NOMO-1 treated with dmso at 0.1 percent for 144 hours (cell line): ENCODE results near the gene ZFHX3.
"Not testable (repeated sequence)": the region's sequence is repeated elsewhere in the genome, so short reads cannot be mapped to it uniquely, and the experiment has no call there.

Experiments
- DNase-seq: peaks from one replicate; lab custom pipeline; 2025; ENCODE audit not compliant: unreplicated experiment; lab: John Stamatoyannopoulos, UW

The ZFHX3 gene

GRCh38 chr16:73023752-73024570 is 24.0 kb downstream of the ZFHX3 start:
- DNase-seq, result no peak

DNA sequence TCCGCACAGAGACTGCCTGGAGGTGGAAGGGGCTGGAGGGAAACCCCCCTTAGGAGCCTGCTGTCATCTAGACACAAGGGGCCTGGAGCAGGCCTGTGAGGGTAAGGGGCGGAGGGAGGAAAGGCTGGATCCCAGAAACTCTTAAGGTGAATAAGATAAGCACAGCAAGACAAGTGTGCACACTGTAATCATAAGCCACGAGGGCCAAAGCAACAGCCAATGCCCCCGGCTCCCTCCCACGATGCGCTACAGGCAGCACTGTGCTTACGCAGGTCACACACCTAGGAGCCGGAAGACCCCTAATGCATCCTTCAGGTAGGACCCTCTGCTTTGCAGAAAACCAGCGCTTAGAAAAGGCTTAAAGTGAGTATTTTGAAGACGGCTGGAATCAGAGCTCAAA is 24.6 kb downstream of the ZFHX3 start:
- DNase-seq, result no peak

DNA sequence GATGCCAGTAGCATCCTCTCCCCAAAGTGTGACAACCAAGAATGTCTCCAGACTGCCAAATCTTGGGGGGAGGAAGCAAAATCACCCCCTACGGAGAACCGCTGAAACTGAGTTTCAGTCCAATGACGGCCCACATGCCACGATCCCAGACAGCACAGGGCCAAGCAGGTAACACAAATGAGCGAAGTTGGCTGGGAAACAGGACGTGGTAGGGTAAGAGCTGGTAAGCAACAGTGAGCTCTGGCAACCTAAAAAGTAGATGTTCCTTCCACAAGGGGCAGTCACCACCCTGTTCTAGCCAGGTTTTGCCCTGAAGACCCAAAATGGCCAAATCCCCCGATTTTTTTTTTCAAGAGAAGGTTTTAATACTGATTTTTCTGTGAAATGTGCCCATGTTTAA is 25.4 kb downstream of the ZFHX3 start:
- DNase-seq, result no peak

- no peak for DNase-seq
These were observed 25.9 kb downstream of the ZFHX3 start for GRCh38 chr16:73021866-73022495.

DNA sequence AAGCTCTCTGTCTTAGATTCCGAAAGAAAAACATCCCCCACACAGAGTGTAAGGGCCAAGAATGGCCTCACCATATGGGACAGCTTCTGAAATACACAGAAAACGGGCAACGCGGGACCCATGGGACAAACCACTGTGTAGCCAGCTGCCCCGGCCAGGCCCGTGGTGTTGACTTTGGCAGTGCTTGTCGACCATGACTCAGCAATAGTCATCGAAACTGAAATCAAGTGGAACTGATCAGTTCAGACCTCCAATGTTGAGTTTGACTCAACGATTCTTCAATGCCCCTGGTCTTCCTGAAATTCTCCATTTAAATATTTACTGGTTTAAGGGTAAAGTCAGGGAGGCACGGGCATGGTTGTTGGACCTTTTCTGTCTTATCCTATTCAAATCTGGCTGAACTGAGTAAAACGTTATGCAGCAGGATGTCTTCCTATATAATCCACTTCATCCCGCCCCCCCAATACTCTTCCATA is 27.5 kb downstream of the ZFHX3 start:
- DNase-seq, result no peak

DNA sequence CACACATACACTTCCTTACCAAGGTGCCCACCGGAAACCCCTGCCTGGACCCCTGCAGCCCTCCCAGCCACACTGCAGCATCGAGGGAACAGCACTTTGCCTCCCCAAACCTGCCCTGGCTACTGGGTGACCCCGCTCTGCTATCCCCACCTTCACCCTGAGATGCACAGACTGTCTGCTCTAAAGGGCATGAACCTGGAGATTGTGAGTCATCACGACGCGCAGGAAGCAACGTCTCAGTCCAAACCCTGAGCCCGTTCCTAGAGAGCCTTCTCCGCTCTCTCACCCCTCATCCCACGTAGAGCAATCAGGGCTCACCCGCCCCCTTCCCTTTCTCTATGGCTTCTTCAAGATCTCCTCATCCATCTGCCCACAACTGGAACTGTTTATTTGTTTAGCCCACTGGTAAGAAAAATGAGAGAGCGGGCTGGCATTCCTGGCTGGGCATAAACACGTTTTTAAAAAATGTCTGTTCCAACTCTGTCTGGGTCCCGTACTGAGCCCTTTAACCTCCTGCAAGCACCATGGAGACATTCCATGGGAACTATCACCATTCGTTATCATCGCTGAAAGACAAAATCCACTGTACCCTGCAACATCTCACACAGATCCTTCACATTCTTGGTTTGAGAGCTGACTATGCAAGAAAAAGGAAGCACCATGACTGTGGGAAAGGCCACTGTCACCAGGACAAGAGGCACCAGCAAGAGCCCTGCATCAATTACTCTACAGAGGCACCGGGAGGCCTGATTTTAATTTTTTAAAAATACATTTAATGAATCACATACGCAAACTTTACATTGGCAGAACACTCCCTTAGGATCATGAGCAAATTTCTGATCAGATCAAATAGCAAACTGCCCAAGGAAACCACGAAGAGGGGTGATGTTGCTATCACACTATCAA is 28.2 kb downstream of the ZFHX3 start:
- no peak for DNase-seq

GRCh38 chr16:73018821-73019456 is 29.0 kb downstream of the ZFHX3 start:
- DNase-seq, result no peak

DNA sequence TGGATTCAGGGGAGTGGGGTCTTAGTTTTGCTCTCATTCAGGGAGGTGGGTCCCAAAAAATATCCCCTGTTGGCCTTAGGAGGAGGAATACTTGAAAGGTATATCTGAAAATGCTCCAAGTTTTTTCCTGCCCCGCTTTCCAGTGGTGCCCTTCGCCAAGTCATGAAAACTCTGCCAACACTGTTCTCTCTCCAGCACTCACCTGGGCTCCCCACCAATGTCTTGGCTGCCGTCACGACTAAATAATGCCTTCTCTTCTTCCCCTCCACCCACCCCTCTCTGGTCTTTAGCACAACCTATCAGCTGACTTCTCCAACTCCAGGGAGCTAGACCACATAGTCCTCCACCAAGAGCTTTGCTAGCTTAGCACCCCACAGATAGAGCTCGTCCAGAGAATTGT is 30.6 kb downstream of the ZFHX3 start:
- DNase-seq, result no peak

DNA sequence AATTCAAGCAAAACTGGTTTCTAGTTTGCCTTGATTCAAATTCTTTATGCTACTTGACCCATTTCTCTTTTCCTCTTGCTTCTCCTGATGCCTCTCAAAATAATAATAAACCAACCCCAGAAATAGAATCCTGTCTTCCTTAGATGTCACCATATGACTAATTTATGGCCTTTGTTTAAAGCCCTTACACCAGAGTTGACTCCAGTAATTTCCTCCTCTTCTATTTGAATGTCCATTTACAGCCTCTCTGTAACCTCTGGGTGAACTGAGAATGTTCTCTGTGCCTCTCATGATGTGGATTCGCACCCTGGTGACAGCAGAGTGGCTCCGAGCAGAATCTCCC is 31.5 kb downstream of the ZFHX3 start:
- DNase-seq, result no peak

GRCh38 chr16:73015612-73016487 is 32.1 kb downstream of the ZFHX3 start:
- DNase-seq, result peak; percentile 66

DNA sequence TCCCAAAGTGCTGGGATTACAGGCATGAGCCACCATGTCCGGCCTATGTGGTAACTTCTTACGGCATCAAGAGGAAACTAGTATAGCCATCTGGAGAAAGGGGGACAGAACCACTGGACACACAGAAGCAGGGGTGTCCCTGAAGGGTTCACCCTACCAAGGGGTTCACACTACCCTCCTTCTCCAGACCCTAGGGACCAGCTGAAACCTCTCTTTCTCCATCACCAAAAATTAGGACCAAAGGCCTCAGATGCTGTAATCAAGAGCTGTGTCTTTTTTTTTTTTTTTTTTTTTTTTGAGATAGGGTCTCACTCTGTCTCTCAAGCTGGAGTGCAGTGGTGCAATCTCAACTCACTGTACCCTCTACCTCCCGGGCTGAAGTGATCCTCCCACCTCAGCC is 33.2 kb downstream of the ZFHX3 start:
- DNase-seq, result no peak

DNA sequence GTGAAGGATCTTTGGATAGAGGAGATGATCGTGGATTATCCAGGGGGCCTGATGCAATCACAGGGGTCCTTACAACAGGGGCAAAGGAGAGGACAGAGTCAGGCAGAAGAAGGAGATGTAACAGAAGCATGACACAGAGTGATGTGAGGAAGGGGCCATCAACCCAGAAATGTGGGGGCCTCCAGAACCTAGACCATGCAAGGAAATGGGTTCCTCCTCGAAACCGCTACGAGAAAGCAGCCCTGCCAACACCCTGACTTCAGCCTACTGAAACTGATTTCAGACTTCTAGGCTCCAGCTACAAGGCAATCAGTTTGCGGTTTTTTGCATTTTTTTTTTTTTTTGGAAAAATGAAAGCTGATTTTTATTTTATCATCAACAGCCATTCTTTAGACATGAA is 34.0 kb downstream of the ZFHX3 start:
- DNase-seq, result no peak

DNA sequence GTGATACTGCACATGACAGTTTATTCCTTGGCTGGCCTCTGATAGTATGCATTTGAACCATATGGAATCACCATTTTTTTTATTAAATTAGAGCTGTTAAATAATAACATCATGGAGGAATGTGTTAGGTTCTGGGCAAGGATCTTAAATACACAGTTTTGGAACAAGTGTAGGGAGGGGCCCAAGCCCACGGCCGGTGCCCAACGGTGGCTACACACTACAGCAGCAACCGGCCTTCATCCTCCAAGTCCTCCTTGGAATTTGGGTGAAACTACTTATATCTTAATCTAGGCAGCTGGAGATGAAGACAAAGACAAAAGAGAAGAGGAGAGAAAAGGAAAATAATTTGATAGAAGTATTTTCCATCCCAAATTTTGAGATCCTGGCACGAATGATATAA is 35.6 kb downstream of the ZFHX3 start:
- DNase-seq, result no peak

GRCh38 chr16:73011926-73012325 is 36.0 kb downstream of the ZFHX3 start:
- no peak for DNase-seq

DNA sequence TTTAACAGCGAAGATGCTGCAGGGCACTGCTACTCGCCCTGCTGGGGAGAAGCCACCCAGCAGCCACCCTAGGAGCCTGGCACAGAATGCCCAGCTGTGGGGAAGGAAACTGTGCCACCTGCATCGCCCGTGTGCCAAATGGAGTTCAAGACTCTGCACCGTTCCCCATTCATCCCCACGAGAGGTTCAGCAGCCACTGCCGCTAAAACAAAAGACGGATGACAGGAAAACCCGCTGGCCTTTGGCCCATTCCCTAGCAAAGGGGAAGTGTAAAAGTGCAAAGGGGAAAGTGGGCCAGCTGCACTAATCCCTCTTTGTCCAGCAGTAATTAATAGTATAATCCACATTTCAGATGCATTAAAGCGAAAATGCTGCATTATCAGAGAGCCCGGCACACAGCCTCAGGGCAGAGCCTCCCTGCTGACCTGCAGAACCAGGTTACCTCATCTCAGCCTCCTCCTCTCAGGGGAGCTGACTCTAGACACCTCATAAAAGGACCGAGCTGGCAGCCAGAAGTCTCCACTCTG is 37.7 kb downstream of the ZFHX3 start:
- DNase-seq, result no peak

DNA sequence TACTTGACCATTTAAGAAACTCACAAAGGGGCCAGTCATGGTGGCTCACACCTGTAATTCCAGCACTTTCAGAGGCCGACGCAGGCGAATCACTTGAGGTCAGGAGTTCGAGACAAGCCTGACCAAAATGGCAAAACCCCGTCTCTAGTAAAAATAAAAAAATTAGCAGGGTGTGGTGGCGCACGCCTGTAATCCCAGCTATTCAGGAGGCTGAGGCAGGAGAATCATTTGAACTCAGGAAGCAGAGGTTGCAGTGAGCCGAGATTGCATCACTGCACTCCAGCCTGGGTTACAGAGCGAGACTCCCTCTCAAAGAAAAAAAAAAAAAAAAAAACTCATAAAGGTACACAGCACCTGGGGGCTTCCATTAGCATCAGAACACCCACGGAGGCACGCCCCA is 38.2 kb downstream of the ZFHX3 start:
- not testable (repeated sequence) for DNase-seq

DNA sequence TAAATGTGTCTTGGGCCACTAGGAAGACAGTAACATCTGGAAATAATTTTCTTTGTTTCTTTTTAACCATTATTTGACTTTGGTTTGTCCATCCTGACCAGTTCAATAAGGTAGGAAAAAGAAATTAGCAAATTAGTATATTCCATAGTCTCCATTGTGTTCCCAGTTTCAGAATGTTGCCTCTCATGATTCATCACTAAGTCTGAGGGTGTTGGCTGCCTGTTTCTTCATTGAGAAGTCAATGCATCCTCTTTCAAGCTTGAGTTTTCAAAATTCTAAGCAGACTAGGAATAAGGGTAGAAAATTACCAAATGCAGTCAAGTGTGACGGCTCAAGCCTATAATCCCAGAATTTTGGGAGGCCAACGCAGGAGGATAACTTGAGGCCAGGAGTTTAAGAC is 41.9 kb downstream of the ZFHX3 start:
- no peak for DNase-seq

- no peak for DNase-seq
These were observed 45.1 kb downstream of the ZFHX3 start for GRCh38 chr16:73002866-73003265.

- no peak for DNase-seq
These were observed 46.9 kb downstream of the ZFHX3 start for GRCh38 chr16:73000907-73001521.
